ENCODE measurements around the gene KRTAP1-3.

Gene KRTAP1-3

GRCh38 chr17:41037853-41038350, 3.2 kb upstream of the KRTAP1-3 start:
- Histone ChIP-seq H3K9me3 (ENCODE audit: severe bottlenecking) (peaks cover 3% of the 10 kb centered on the region), H3K27ac (no peak overlapping the region), H3K27me3 (ENCODE audit: insufficient read depth, low read depth, severe bottlenecking) (no peaks in the 10 kb centered on the region), H3K4me3 (ENCODE audit: low read depth, low read length) (no peak overlapping the region), H3K36me3 (no peaks in the 10 kb centered on the region)
- no peak for TF ChIP-seq CTCF (IDR thresholded peaks at IDR 0.05; ENCODE audit: low read depth, low read length)
- no peak for DNase-seq

- no peak for TF ChIP-seq CTCF (IDR thresholded peaks at IDR 0.05; ENCODE audit: low read depth, low read length)
- Histone ChIP-seq H3K27ac (no peak within 1 kb of the TSS), H3K4me3 (ENCODE audit: low read depth, low read length) (no peak within 1 kb of the TSS), H3K27me3 (ENCODE audit: insufficient read depth, low read depth, severe bottlenecking) (no peaks in the 10 kb centered on the region), H3K9me3 (ENCODE audit: severe bottlenecking) (no peaks in the 10 kb centered on the region), H3K36me3 (no peaks in the 10 kb centered on the region)
- no peak for DNase-seq
Measured at GRCh38 chr17:41029633-41030245, 4.9 kb downstream of the KRTAP1-3 start, which contains the start of gene KRTAP1-4. TSS of gene KRTAP1-4 (minus strand) at chr17:41030195. CDS start at chr17:41030078, 117 bp downstream.

- no peaks in the 10 kb centered on the region for H3K36me3 ChIP-seq
- H3K9me3 ChIP-seq (ENCODE audit: severe bottlenecking) = no peaks in the 10 kb centered on the region
- no peak within 1 kb of the TSS for H3K4me3 ChIP-seq (ENCODE audit: low read depth, low read length)
- no peaks in the 10 kb centered on the region for H3K27me3 ChIP-seq (ENCODE audit: insufficient read depth, low read depth, severe bottlenecking)
- H3K27ac ChIP-seq = no peak within 1 kb of the TSS
- no peak for DNase-seq
- no peak for TF ChIP-seq CTCF (IDR thresholded peaks at IDR 0.05; ENCODE audit: low read depth, low read length)
Measured at GRCh38 chr17:41026715-41027471, 7.8 kb downstream of the KRTAP1-3 start, which contains the start of gene KRTAP1-5. TSS of gene KRTAP1-5 (minus strand) at chr17:41027208. CDS start at chr17:41027155, 53 bp downstream.

GRCh38 chr17:41024697-41025096, 10.0 kb downstream of the KRTAP1-3 start:
- no peaks in the 10 kb centered on the region for H3K27me3 ChIP-seq (ENCODE audit: insufficient read depth, low read depth, severe bottlenecking)
- DNase-seq = no peak
- TF ChIP-seq CTCF (IDR thresholded peaks at IDR 0.05; ENCODE audit: low read depth, low read length) = no peak
- no peak overlapping the region for H3K4me3 ChIP-seq (ENCODE audit: low read depth, low read length)
- no peaks in the 10 kb centered on the region for H3K36me3 ChIP-seq
- H3K27ac ChIP-seq = no peak overlapping the region
- H3K9me3 ChIP-seq (ENCODE audit: severe bottlenecking) = peaks cover 3% of the 10 kb centered on the region

GRCh38 chr17:41020336-41020735, 14.3 kb downstream of the KRTAP1-3 start:
- Histone ChIP-seq H3K9me3 (ENCODE audit: severe bottlenecking) (peaks cover 3% of the 10 kb centered on the region), H3K4me3 (ENCODE audit: low read depth, low read length) (no peak overlapping the region), H3K27me3 (ENCODE audit: insufficient read depth, low read depth, severe bottlenecking) (no peaks in the 10 kb centered on the region), H3K36me3 (no peaks in the 10 kb centered on the region), H3K27ac (no peak overlapping the region)
- TF ChIP-seq CTCF (IDR thresholded peaks at IDR 0.05; ENCODE audit: low read depth, low read length) = no peak
- no peak for DNase-seq
